ENCODE data around the gene FHAD1. TPM values are rescaled to one million over a fixed set of nuclear protein-coding genes. Genes with fewer than 3 reads are reported as not detected.

The FHAD1 gene
- total and polyA plus RNA-seq, 2 of the 13 experiments (the other 11 are each of a cell fraction or from before 2014, with no cell fraction given): not detected

- TF ChIP-seq ZMYM4 (CRISPR knock-in tag; IDR thresholded peaks at IDR 0.05) (no peak), PRDM4 (CRISPR knock-in tag; IDR thresholded peaks at IDR 0.05; ENCODE audit: borderline replicate concordance) (no peak), SMAD1 (CRISPR knock-in tag; IDR thresholded peaks at IDR 0.05; ENCODE audit: borderline replicate concordance, low read depth) (no peak), KDM5B (CRISPR knock-in tag; IDR thresholded peaks at IDR 0.05; ENCODE audit: borderline replicate concordance) (peak; percentile 84; the same call in 1 of the 2 replicates), FOXK2 (IDR thresholded peaks at IDR 0.05) (no peak), TSC22D2 (CRISPR knock-in tag; IDR thresholded peaks at IDR 0.05; ENCODE audit: borderline replicate concordance) (0 out of 2 replicates have a peak, but pooled peaks have one; percentile 43), ZBTB4 (CRISPR knock-in tag; IDR thresholded peaks at IDR 0.05; ENCODE audit: borderline replicate concordance) (peak; percentile 69; the same call in 1 of the 2 replicates), NFIC (IDR thresholded peaks at IDR 0.05; ENCODE audit: low read length) (no peak), SMARCE1 (IDR thresholded peaks at IDR 0.05; ENCODE audit: borderline replicate concordance) (no peak), ZNF329 (CRISPR knock-in tag; IDR thresholded peaks at IDR 0.05; ENCODE audit: low read depth) (no peak), ZBTB3 (CRISPR knock-in tag; IDR thresholded peaks at IDR 0.05; ENCODE audit: borderline replicate concordance, low read depth) (no peak), ZNF282 (IDR thresholded peaks at IDR 0.05; ENCODE audit: partially characterized antibody) (no peak), ZNF580 (CRISPR knock-in tag; IDR thresholded peaks at IDR 0.05; ENCODE audit: borderline replicate concordance, low read depth) (peak; percentile 74; the same call in 1 of the 2 replicates), ZNF644 (CRISPR knock-in tag; IDR thresholded peaks at IDR 0.05; ENCODE audit: low read depth) (no peak)
- TF ChIP-seq, protein P1, sequence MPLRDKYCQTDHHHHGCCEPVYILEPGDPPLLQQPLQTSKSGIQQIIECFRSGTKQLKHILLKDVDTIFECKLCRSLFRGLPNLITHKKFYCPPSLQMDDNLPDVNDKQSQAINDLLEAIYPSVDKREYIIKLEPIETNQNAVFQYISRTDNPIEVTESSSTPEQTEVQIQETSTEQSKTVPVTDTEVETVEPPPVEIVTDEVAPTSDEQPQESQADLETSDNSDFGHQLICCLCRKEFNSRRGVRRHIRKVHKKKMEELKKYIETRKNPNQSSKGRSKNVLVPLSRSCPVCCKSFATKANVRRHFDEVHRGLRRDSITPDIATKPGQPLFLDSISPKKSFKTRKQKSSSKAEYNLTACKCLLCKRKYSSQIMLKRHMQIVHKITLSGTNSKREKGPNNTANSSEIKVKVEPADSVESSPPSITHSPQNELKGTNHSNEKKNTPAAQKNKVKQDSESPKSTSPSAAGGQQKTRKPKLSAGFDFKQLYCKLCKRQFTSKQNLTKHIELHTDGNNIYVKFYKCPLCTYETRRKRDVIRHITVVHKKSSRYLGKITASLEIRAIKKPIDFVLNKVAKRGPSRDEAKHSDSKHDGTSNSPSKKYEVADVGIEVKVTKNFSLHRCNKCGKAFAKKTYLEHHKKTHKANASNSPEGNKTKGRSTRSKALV (CRISPR knock-in tag; IDR thresholded peaks at IDR 0.05): peak; percentile 43
- TF ChIP-seq, protein P2, sequence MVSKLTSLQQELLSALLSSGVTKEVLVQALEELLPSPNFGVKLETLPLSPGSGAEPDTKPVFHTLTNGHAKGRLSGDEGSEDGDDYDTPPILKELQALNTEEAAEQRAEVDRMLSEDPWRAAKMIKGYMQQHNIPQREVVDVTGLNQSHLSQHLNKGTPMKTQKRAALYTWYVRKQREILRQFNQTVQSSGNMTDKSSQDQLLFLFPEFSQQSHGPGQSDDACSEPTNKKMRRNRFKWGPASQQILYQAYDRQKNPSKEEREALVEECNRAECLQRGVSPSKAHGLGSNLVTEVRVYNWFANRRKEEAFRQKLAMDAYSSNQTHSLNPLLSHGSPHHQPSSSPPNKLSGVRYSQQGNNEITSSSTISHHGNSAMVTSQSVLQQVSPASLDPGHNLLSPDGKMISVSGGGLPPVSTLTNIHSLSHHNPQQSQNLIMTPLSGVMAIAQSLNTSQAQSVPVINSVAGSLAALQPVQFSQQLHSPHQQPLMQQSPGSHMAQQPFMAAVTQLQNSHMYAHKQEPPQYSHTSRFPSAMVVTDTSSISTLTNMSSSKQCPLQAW (CRISPR knock-in tag; IDR thresholded peaks at IDR 0.05): peak; percentile 39; the same call in 1 of the 2 replicates
- TF ChIP-seq, protein P3, sequence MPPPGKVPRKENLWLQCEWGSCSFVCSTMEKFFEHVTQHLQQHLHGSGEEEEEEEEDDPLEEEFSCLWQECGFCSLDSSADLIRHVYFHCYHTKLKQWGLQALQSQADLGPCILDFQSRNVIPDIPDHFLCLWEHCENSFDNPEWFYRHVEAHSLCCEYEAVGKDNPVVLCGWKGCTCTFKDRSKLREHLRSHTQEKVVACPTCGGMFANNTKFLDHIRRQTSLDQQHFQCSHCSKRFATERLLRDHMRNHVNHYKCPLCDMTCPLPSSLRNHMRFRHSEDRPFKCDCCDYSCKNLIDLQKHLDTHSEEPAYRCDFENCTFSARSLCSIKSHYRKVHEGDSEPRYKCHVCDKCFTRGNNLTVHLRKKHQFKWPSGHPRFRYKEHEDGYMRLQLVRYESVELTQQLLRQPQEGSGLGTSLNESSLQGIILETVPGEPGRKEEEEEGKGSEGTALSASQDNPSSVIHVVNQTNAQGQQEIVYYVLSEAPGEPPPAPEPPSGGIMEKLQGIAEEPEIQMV (CRISPR knock-in tag; IDR thresholded peaks at IDR 0.05; ENCODE audit: low read depth): no peak
These were observed 25.2 kb downstream of the FHAD1 start (continued) for GRCh38 chr1:15272009-15272781.

Measured in HepG2 (cell line).